ENCODE results near the gene LOXL4.

Gene LOXL4

GRCh38 chr10:98294270-98294627 lies 26.3 kb upstream of the LOXL4 start:
- DNase-seq, result no peak

DNA sequence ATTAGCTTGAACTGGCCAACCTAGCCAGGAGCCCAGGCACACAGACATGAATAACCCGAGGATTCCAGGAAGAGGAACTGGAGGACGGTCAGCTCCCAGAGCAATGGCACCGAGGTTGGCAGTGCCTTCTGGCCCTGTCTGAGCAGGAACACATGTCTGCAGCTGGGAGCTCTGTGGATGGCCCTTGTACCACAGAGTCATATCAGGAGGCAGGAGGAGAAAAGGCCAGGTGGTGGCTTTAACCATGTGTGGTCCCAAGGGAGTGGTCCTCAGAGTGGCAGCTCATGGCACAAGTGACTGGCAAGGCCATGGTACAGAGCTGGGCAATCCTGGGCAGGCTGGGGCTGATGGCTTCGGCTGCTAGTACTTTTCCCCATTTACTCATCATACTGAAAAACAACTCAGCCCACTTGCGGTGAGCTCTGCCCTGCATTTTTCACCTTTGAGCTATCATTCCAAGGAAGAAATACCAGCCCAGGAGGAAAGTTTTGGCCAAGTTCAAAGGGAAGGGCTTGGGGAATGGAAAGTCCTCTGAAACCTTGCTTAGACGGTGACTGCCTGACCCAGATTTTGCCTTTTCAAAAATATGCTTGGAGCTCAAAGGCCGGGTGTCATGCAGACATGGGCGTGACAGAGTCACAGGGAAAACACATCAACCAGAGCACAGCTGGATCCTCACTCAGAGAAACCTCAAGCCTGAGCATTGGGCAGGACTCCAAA lies 25.7 kb upstream of the LOXL4 start:
- no peak for DNase-seq

- DNase-seq, result no peak
Observed at GRCh38 chr10:98292971-98293370, 25.0 kb upstream of the LOXL4 start.

GRCh38 chr10:98289802-98290209 lies 21.8 kb upstream of the LOXL4 start:
- DNase-seq, result no peak

DNA sequence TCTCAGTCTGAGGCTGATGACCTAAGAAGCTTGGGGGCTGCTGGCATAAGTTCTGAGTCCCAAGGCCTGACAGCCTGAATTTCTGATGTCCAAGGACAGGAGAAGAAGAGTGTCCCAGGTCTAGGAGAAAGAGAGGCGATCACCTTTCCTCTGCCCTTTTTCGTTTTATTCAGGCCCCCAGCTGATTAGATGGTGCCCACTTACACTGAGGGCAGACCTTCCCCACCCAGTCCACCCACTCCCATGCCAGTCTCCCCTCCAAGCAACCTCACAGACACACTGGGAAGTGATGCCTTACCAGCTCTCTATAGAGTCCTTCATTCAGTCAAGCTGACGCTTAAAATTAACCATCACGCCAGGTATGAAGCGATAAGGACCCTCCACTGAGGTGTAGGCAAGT lies 19.3 kb upstream of the LOXL4 start:
- no peak for DNase-seq

DNA sequence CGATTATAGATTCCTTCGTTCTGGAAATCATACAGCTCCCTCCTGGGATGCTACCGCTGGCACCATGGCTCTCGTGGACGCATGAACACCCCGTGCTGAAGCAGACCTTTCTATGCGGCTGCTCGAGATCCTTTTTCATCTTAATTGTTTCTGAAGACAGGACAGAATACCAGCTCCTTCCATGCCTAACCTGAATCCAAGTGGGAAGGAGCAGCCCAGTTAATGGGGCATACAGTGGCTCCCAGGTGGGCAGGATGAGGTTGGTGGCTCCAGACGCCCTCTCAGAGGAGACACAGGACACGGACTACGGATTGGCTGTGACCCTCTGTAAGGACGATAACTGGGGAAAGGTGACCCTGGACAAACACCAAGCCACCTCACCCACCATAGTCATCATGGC lies 18.4 kb upstream of the LOXL4 start:
- no peak for DNase-seq

GRCh38 chr10:98285416-98285815 lies 17.4 kb upstream of the LOXL4 start:
- DNase-seq, result no peak

GRCh38 chr10:98276311-98276710 lies 8.3 kb upstream of the LOXL4 start:
- DNase-seq, result no peak

DNA sequence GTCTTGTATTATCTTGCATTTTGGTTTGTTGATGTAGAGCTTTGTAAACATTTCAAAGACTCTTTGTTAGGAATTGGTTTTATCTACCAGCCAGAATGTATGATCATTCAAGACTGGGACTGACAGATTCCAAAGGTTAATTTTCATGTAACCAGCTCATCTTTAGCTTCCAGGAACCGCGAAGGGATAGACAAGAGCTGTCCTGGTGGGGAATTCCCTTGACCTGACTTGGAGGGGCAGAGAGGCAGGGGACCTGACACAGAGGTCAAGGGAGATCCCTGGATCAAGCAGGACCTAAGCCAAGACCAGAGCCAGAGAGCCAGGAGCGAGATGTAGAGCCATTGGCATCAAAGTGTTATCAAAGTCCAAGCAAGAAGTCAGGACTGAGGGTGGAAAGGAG lies 6.6 kb upstream of the LOXL4 start:
- no peak for DNase-seq

DNA sequence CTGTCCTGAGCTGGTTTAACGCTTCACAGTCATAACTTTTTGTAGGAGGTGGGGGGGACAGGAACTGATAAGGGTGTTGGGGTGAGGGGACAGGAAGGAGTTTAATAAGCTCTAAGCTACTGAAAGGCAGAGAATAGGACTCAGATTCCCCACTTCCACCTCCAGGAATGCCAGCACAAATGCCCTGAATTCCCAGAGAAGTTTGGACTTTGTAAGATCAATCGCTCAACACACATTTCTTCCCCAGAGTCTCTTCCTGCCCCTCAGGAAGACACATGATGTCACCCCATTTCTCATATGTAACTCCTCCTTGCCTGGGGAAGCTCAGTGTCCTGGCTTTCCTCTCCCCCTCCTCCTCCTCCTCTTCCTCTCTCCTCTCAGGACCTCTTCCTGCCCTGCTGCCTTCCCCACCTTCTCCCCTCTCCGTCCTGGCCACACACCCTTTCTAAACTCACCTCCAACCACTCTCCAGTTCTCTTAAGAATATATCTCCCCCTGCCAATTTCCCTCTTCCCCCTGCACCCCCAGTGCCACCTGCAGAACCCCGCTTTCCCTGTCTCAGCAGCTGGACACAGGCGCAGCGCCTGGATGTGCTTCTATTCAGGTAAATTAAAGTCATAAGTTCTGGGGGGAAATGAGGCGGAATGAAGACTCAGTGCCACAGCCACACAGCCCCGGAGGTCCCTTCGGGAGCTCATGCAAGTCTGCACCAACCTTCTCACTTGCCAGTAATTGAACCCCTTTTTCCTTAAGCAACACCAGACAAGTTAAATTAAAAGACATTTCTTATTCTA lies 5.3 kb upstream of the LOXL4 start:
- no peak for DNase-seq

GRCh38 chr10:98272656-98273055 lies 4.7 kb upstream of the LOXL4 start:
- DNase-seq, result no peak

- DNase-seq, result no peak
Observed at GRCh38 chr10:98272245-98272644, 4.3 kb upstream of the LOXL4 start.

DNA sequence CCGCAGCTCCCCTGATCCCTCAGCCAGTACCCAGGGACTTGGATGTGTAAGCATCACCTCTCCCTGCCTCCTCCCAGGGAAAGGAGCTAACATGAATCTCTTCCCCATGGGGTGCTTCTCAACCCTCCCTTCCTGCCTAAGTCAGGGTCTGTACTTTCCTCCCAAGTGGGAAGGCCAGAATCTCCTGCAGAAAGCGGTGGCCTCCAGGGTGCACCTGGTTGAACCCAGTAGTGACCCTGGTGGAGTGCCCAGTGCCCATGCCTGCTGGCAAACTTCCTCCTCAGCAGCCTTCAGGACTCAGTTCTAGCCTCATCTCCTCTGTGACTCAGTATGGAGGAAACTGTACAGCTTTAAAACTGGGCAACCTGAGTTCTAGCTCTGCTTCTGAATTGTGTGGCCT lies 2.8 kb upstream of the LOXL4 start:
- no peak for DNase-seq

DNA sequence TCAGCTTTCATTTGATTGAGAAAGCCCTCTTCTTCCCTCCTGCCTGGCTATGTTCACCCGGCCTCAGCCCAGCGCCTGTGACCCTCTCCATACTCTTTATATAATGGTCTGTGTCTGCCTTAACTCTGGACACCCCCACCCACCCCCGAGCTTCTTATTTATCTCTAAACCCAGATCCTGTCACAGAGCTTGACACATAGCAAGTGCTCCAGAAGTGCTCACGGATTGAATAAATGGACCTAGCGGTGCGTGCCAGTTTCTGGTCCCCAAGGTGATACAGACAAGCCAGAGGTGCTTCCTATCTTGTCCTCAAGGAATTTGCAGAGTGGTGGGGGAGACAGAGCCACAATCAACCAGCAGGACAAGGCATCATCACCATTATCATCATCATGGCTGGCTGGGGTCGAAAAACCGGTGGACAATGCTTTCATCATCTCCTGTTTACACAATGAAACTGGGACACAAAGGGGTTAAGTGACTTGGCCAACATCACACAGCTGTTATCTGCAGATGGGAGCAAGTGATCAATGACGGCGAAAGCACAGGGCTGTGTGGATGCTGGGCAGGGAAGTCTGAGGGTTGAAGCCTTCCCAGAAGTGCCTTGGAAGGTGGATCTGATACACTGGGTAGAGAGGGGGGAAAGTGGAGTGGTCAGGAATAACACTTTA lies 2.2 kb upstream of the LOXL4 start:
- no peak for DNase-seq

DNA sequence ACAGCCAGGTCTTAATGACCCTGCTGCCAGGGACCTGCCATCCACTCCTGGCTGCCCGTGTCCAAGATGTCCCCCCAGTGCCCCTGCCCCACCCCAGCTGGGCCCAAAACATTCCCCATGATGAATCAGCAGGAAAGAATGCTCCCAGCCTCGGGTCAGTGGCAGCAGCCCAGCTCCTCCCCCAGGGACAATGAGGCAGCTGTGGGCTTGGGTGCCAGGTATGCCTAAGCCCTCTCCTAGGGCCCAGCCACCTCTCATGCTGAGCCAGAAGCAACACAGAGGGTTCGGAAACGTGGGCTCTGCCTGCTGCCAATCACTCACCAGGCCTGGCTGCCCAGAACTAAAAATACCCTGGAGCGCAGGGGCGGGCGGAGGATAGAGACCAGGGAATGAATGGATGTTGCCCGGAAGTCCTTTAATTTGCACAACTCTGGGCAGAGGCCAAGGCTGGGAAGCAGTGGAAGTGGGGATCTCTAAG lies 1.5 kb upstream of the LOXL4 start:
- no peak for DNase-seq

- DNase-seq, result no peak
Observed at GRCh38 chr10:98268694-98269431, 869 bp upstream of the LOXL4 start.

DNA sequence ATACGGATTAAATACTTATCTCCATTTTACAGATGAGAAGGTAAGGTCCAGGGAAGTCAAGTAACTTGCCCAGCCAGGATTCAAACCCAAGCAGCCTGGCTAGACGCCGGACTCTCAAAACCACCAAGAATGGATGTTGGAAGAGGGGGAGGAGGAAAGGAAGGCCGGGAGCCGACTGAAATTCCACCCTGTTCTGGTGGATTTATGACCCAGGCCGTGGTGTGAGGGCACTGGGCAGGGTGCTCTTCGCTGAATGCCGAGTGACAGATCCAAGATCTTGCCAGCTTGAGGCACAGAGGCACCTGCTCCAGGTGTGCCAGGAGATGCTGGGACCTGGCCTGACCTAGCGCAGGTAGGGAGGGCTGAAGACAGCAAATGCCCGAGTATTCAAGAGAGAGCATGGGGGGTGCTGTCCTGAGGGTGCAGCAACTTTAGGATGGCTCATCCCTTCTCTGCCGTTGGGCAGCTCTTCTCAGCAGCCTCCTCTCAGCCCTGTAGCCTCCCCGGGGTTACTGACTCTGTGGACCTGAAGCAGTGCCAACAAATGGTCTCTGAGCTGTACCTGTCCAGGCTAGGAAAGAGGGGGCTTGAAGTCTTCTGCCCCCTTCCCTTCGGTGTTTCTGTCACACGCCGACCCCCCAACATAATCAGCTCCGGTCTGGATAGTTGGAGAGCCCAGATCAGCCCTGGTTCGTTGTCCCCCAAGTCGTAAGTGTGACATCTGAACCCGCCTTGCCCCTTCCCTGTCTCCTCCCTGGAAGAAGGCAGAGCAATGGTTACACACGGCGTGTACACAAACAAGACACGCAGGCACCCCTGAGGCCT lies 713 bp downstream of the LOXL4 start:
- DNase-seq, result no peak

DNA sequence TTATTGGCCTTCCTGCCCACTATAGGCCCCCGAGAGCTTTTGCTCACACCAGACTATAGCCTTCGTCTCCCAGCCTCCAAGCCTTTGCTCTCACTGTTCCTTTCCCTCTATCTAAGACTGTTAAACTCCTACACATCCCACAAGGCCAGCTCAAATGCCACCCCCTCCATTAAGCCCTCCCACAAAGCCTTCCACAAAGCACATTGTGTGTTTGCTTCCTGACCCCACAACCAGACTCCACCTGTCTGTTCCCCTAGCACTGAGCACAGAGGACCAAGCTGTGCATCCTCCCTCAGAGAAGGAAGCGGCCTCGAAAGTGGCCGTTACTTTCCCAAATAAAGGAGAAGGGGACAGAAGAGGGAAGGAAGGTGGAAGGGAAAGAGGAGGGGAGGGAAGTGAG lies 1.3 kb downstream of the LOXL4 start:
- no peak for DNase-seq

- DNase-seq, result no peak
Observed at GRCh38 chr10:98265403-98266378, 2.3 kb downstream of the LOXL4 start.

- DNase-seq, result no peak
Observed at GRCh38 chr10:98264378-98265065, 3.5 kb downstream of the LOXL4 start.

All from OCI-M1 (cell line).